GM12878 (cell line): ENCODE measurements around the gene ME1. TPM values are rescaled to one million over a fixed set of nuclear protein-coding genes. Genes with fewer than 3 reads are reported as not detected.

Experiments used
- ESRRA ChIP-seq: IDR thresholded peaks from 2 replicates; pipeline ENCODE4 v1.6.1; 2012; ENCODE audit warnings: mild to moderate bottlenecking, low read length, improper control_type of control experiment
- GABPA ChIP-seq: IDR thresholded peaks from 2 replicates; pipeline ENCODE4 v1.6.1; 2014; ENCODE audit warnings: antibody characterized with exemption, low read depth, mild to moderate bottlenecking, inconsistent platforms
- MTA2 ChIP-seq: fragments of 450-650 bp; IDR thresholded peaks from 2 replicates; pipeline ENCODE4 v1.6.1; 2016; ENCODE audit warnings: low read depth, mild to moderate bottlenecking, moderate library complexity
- NFXL1 ChIP-seq: fragments of 450-650 bp; IDR thresholded peaks from 2 replicates; pipeline ENCODE4 v1.6.1; 2017; ENCODE audit warnings: antibody characterized with exemption, mild to moderate bottlenecking, borderline replicate concordance
- polyA plus RNA-seq, 11 experiments: library from polyadenylated mRNA; depleted of rRNA in 4 of 11; unstranded in 6 of 11; stranded (reverse) in 5 of 11; fragments of >200 nt; fragmentation: Nextera tagmentation in 4 of 11; fragmentation: Illumina TruSeq in 1 of 11; extraction: Ambion mirVana in 4 of 11; extraction: Trizol in 1 of 11; gene quantifications; 1 replicate in 1 of 11; 2 replicates in 10 of 11; pipeline versions ENCODE4 v1.2.1 to v1.2.3, GENCODE V29; 2011 to 2016; ENCODE audit warnings: inconsistent platforms in 2 of 11, missing spikeins in 2 of 11, low read depth in 1 of 11
- total RNA-seq, 4 experiments: library from RNA; depleted of rRNA in 3 of 4; stranded (reverse); fragments of >200 nt in 3 of 4; fragmentation: Illumina TruSeq in 1 of 4; extraction: Trizol in 1 of 4; gene quantifications; 2 replicates each; pipeline versions ENCODE4 v1.2.1 to v1.2.3, GENCODE V29; 2013 to 2021
- TF ChIP-seq, protein P1 (sequence below): fragments of 450-650 bp; formaldehyde crosslinking; IDR thresholded peaks from 2 replicates; pipeline ENCODE4 v1.4.0; 2022; ENCODE audit warnings: mild to moderate bottlenecking, moderate library complexity
- TF ChIP-seq, protein P2 (sequence below): fragments of 450-650 bp; formaldehyde crosslinking; IDR thresholded peaks from 2 replicates; pipeline ENCODE4 v1.5.0; 2022; ENCODE audit warnings: mild to moderate bottlenecking, missing genetic modification characterization
- TF ChIP-seq, protein P3 (sequence below): fragments of 450-650 bp; formaldehyde crosslinking; IDR thresholded peaks from 2 replicates; pipeline ENCODE4 v1.4.0; 2020; ENCODE audit warnings: mild to moderate bottlenecking, moderate library complexity

ME1 gene
- total and polyA plus RNA-seq, 10 of the 15 experiments (the other 5 are each of a cell fraction or from before 2014, with no cell fraction given) = 3.6 to 11.8 (median 8.4) TPM

DNA sequence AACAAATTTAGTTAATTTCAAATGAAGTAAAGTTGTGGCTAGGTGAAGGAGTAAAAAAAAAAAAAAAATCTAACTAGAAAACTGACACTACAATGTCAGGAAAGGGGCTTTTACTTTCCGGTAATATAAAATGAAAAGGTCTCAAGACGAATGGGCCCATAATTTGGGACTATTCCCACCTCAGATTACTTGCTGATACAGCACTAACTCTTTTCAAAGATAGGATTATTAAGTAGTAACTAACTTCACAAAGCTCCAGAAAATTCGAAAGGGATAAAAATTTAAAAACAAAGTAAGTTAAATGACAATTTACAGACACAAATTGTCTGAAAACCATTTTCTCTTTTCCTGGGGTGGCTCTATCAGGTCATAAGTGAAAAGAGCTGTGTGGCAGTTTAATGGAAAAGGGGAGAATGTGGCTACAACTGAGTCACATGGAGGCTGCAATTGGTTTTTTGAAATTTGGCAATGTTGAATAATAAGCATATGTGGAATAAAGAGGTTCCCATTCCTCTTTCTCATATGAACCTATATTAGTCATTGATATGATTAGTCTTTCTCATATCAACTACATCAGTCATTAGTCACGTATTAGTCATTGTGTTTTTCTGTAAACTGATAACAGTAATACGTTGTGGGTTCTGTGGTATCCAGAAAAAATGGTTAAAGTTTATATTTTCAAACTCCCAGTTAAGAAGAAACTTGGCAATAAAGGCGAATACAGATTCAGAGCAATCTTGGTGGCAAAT is 159.7 kb downstream of the ME1 start (continued):
- peak; percentile 81 for TF ChIP-seq MTA2
- TF ChIP-seq NFXL1 = no peak
- TF ChIP-seq, protein P1, sequence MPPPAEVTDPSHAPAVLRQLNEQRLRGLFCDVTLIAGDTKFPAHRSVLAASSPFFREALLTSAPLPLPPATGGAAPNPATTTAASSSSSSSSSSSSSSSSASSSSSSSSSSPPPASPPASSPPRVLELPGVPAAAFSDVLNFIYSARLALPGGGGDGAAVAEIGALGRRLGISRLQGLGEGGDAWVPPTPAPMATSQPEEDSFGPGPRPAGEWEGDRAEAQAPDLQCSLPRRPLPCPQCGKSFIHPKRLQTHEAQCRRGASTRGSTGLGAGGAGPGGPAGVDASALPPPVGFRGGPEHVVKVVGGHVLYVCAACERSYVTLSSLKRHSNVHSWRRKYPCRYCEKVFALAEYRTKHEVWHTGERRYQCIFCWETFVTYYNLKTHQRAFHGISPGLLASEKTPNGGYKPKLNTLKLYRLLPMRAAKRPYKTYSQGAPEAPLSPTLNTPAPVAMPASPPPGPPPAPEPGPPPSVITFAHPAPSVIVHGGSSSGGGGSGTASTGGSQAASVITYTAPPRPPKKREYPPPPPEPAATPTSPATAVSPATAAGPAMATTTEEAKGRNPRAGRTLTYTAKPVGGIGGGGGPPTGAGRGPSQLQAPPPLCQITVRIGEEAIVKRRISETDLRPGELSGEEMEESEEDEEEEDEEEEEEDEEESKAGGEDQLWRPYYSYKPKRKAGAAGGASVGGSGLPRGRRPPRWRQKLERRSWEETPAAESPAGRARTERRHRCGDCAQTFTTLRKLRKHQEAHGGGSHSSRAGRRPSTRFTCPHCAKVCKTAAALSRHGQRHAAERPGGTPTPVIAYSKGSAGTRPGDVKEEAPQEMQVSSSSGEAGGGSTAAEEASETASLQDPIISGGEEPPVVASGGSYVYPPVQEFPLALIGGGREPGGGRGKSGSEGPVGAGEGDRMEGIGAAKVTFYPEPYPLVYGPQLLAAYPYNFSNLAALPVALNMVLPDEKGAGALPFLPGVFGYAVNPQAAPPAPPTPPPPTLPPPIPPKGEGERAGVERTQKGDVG = no peak
- TF ChIP-seq, protein P2, sequence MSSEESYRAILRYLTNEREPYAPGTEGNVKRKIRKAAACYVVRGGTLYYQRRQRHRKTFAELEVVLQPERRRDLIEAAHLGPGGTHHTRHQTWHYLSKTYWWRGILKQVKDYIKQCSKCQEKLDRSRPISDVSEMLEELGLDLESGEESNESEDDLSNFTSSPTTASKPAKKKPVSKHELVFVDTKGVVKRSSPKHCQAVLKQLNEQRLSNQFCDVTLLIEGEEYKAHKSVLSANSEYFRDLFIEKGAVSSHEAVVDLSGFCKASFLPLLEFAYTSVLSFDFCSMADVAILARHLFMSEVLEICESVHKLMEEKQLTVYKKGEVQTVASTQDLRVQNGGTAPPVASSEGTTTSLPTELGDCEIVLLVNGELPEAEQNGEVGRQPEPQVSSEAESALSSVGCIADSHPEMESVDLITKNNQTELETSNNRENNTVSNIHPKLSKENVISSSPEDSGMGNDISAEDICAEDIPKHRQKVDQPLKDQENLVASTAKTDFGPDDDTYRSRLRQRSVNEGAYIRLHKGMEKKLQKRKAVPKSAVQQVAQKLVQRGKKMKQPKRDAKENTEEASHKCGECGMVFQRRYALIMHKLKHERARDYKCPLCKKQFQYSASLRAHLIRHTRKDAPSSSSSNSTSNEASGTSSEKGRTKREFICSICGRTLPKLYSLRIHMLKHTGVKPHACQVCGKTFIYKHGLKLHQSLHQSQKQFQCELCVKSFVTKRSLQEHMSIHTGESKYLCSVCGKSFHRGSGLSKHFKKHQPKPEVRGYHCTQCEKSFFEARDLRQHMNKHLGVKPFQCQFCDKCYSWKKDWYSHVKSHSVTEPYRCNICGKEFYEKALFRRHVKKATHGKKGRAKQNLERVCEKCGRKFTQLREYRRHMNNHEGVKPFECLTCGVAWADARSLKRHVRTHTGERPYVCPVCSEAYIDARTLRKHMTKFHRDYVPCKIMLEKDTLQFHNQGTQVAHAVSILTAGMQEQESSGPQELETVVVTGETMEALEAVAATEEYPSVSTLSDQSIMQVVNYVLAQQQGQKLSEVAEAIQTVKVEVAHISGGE (CRISPR knock-in tag) = no peak
- TF ChIP-seq ESRRA = no peak
- TF ChIP-seq, protein P3, sequence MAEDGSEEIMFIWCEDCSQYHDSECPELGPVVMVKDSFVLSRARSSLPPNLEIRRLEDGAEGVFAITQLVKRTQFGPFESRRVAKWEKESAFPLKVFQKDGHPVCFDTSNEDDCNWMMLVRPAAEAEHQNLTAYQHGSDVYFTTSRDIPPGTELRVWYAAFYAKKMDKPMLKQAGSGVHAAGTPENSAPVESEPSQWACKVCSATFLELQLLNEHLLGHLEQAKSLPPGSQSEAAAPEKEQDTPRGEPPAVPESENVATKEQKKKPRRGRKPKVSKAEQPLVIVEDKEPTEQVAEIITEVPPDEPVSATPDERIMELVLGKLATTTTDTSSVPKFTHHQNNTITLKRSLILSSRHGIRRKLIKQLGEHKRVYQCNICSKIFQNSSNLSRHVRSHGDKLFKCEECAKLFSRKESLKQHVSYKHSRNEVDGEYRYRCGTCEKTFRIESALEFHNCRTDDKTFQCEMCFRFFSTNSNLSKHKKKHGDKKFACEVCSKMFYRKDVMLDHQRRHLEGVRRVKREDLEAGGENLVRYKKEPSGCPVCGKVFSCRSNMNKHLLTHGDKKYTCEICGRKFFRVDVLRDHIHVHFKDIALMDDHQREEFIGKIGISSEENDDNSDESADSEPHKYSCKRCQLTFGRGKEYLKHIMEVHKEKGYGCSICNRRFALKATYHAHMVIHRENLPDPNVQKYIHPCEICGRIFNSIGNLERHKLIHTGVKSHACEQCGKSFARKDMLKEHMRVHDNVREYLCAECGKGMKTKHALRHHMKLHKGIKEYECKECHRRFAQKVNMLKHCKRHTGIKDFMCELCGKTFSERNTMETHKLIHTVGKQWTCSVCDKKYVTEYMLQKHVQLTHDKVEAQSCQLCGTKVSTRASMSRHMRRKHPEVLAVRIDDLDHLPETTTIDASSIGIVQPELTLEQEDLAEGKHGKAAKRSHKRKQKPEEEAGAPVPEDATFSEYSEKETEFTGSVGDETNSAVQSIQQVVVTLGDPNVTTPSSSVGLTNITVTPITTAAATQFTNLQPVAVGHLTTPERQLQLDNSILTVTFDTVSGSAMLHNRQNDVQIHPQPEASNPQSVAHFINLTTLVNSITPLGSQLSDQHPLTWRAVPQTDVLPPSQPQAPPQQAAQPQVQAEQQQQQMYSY (CRISPR knock-in tag) = no peak
- 0 out of 2 replicates have a peak, but pooled peaks have one; percentile 34 for TF ChIP-seq GABPA
